Fibroblast of lung (primary cell): ENCODE results near the gene FOXP2. TPM values are rescaled to one million over a fixed set of nuclear protein-coding genes. Genes with fewer than 3 reads are reported as not detected.

Source experiments
- DNase-seq, 2 donors: peaks; one replicate each; pipeline versions ENCODE4 v3.0.0 to v3.0.0-alpha.2; 2010; ENCODE audit warnings: low read depth in 2 of 2
- H2AFZ ChIP-seq: 2 replicates; pipeline ENCODE4 v1.5.1; 2012; ENCODE audit warnings: low read length, control low read depth, inconsistent platforms
- H3K27ac ChIP-seq: 2 replicates; pipeline ENCODE4 v1.5.1; 2011; ENCODE audit warnings: low read length, control low read depth; ENCODE audit not compliant: insufficient read depth
- H3K27me3 ChIP-seq: 2 replicates; pipeline ENCODE4 v1.5.1; 2011; ENCODE audit warnings: mild to moderate bottlenecking, low read length; ENCODE audit not compliant: control insufficient read depth, insufficient read depth
- H3K36me3 ChIP-seq: 2 replicates; pipeline ENCODE4 v1.5.1; 2011; ENCODE audit warnings: low read length; ENCODE audit not compliant: control insufficient read depth, insufficient read depth
- H3K4me1 ChIP-seq: 2 replicates; pipeline ENCODE4 v1.5.1; 2011; ENCODE audit warnings: low read length; ENCODE audit not compliant: control insufficient read depth, insufficient read depth; ENCODE audit errors: extremely low read depth
- H3K4me2 ChIP-seq: 2 replicates; pipeline ENCODE4 v1.5.1; 2011; ENCODE audit warnings: low read length, control low read depth; ENCODE audit not compliant: insufficient read depth; ENCODE audit errors: extremely low read depth
- H3K4me3 ChIP-seq, 4 experiments: fragments of 200-600 bp in 1 of 4; sonication (generic) in 1 of 4; replicated peaks in 1 of 4; 2 replicates each; pipeline ENCODE4 v1.5.1; 2011 to 2016; ENCODE audit warnings: low read length in 4 of 4, low read depth in 3 of 4, mild to moderate bottlenecking in 3 of 4, control low read depth in 2 of 4, inconsistent platforms in 1 of 4, mixed read lengths in 1 of 4; ENCODE audit not compliant: insufficient read depth in 1 of 4; ENCODE audit errors: control extremely low read depth in 1 of 4
- H3K79me2 ChIP-seq: 2 replicates; pipeline ENCODE4 v1.5.1; 2012; ENCODE audit warnings: mild to moderate bottlenecking, low read length, inconsistent platforms; ENCODE audit not compliant: control insufficient read depth, insufficient read depth
- H3K9ac ChIP-seq: 2 replicates; pipeline ENCODE4 v1.5.1; 2011; ENCODE audit warnings: mild to moderate bottlenecking, low read length, control low read depth; ENCODE audit not compliant: insufficient read depth
- H3K9me3 ChIP-seq: 2 replicates; pipeline ENCODE4 v1.5.1; 2012; ENCODE audit warnings: low read depth, low read length; ENCODE audit not compliant: control insufficient read depth, insufficient read depth
- H4K20me1 ChIP-seq: 2 replicates; pipeline ENCODE4 v1.5.1; 2011; ENCODE audit warnings: low read length; ENCODE audit not compliant: control insufficient read depth, insufficient read depth; ENCODE audit errors: extremely low read depth
- EZH2 ChIP-seq: IDR thresholded peaks from 2 replicates; pipeline ENCODE4 v1.5.1; 2012; ENCODE audit warnings: low read length, control low read depth, mild to moderate bottlenecking; ENCODE audit errors: missing control alignments
- polyA plus RNA-seq, 2 donors: library from polyadenylated mRNA; depleted of rRNA in 1 of 2; stranded (reverse) in 1 of 2; unstranded in 1 of 2; fragments of >200 nt; gene quantifications; 2 replicates each; pipeline ENCODE4 v1.2.1, GENCODE V29; 2011 to 2012; ENCODE audit warnings: missing spikeins in 1 of 2
- total RNA-seq: library from RNA; depleted of rRNA; stranded (reverse); fragments of >200 nt; gene quantifications from 2 replicates; pipeline ENCODE4 v1.2.1, GENCODE V29; 2014
- TF ChIP-seq, protein P1 (sequence below), 2 donors: IDR thresholded peaks in 1 of 2; conservative IDR thresholded peaks in 1 of 2; 1 replicate in 1 of 2; 2 replicates in 1 of 2; pipeline ENCODE4 v1.5.1; 2011 to 2012; ENCODE audit warnings: low read length in 2 of 2, control low read depth in 1 of 2, inconsistent platforms in 1 of 2, low read depth in 1 of 2, mild to moderate bottlenecking in 1 of 2

FOXP2 gene
- total and polyA plus RNA-seq, 2 donors (not counting 1 experiment from before 2014, with no cell fraction given), result 2.8 to 8.4 TPM

DNA sequence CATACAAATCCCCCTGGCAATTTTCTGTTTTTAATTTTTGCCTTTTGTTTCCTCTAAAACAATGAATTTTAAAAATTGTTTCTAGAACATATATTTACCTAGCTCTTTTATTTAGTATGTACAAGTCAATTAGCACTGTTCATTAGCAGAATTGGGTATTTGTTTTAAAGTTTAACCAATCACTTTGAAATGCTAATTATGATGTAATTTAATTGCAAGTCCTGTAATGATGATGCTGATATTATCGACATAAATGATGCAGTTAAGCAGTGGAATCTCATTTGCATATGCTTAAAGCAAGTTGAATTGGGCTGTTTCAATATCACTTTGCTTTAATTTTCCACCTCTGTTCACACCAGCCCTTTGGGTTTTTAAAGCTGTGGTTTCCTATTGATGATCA is 2.7 kb downstream of the FOXP2 start:
- H3K79me2 ChIP-seq, result no peaks in the 10 kb centered on the region
- H3K27me3 ChIP-seq, result no peaks in the 10 kb centered on the region
- H4K20me1 ChIP-seq, result no peaks in the 10 kb centered on the region
- H3K4me1 ChIP-seq, result peaks cover 6% of the 10 kb centered on the region
- no peak overlapping the region for H3K27ac ChIP-seq
- no peak overlapping the region for H3K4me2 ChIP-seq
- no peaks in the 10 kb centered on the region for H3K36me3 ChIP-seq
- no peak for TF ChIP-seq EZH2
- TF ChIP-seq, protein P1, sequence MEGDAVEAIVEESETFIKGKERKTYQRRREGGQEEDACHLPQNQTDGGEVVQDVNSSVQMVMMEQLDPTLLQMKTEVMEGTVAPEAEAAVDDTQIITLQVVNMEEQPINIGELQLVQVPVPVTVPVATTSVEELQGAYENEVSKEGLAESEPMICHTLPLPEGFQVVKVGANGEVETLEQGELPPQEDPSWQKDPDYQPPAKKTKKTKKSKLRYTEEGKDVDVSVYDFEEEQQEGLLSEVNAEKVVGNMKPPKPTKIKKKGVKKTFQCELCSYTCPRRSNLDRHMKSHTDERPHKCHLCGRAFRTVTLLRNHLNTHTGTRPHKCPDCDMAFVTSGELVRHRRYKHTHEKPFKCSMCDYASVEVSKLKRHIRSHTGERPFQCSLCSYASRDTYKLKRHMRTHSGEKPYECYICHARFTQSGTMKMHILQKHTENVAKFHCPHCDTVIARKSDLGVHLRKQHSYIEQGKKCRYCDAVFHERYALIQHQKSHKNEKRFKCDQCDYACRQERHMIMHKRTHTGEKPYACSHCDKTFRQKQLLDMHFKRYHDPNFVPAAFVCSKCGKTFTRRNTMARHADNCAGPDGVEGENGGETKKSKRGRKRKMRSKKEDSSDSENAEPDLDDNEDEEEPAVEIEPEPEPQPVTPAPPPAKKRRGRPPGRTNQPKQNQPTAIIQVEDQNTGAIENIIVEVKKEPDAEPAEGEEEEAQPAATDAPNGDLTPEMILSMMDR (conservative IDR thresholded peaks at IDR 0.05 in 1 of 2, IDR thresholded peaks at IDR 0.05 in 1 of 2; ENCODE audit: low read depth in 1 of 2, low read length in 2 of 2), result no peak
- H2AFZ ChIP-seq, result no peak overlapping the region
- no peak overlapping the region for H3K4me3 ChIP-seq
- no peak overlapping the region for H3K9ac ChIP-seq
- no peak for DNase-seq
- no peaks in the 10 kb centered on the region for H3K9me3 ChIP-seq

DNA sequence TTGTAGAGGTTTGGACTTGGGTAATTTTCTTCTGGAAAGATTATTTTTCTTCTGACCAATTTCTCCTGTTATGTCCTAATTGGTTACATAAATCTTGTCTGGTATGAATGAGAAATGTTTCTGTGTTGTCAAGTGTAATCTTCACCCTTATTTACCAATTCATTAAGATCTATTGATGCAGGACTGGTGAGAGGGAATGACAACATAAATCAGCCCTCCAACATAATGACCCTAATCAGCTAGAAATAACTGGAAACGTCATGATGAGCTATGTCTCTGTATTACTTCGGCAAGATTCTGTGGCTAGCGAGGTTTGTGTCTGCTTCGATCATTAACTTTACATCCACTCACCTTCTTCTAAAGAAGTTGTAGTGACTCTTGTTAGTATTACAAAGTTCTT is 3.5 kb downstream of the FOXP2 start:
- Histone ChIP-seq H3K9ac (no peak overlapping the region), H3K36me3 (no peaks in the 10 kb centered on the region), H3K9me3 (no peaks in the 10 kb centered on the region), H3K27me3 (no peaks in the 10 kb centered on the region), H3K4me2 (no peak overlapping the region), H3K4me1 (peaks cover 6% of the 10 kb centered on the region), H2AFZ (no peak overlapping the region), H3K27ac (no peak overlapping the region), H4K20me1 (no peaks in the 10 kb centered on the region), H3K79me2 (no peaks in the 10 kb centered on the region), H3K4me3 (no peak overlapping the region)
- no peak for TF ChIP-seq EZH2
- TF ChIP-seq, protein P1 (conservative IDR thresholded peaks at IDR 0.05 in 1 of 2, IDR thresholded peaks at IDR 0.05 in 1 of 2; ENCODE audit: low read depth in 1 of 2, low read length in 2 of 2), result no peak
- peak in 1 of 2 donors; percentile 17 for DNase-seq

DNA sequence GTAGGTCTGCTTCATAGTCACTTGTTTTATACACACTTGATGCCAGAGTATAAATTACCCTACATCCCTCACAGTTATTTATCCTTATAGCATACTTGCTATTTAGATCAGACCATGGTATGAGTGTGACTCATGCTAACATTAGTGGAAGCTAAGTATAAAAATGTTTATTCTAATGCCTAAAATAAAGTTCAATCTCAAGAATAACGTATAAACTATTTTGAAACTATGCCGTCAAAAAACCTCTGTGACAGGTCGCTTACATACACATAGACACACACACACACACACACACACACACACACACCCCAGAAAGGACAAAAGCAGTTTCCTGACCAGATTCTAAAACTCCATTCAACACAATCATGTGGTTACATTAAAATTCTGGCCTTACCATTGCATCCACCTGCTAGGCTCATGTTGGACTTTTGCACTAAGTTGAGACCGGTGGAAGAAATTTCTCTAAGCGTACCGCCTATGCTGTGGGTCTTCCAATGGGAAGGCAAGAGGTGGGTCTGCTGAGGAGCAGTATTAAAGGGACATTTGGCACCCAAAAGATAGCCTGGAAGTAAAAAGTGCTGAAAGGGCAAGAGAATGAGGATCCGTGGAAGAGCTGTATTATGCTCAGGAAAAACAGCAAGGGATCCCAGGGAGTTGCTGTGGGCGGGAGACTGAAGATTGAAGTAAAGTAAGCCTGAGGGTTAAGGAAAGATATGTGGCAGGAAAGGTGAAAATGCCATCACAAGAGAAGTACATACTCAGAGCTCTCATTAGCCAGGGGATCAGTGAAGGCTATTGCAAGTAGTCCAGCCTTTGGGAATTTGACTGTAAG is 5.0 kb downstream of the FOXP2 start:
- peaks cover 4% of the 10 kb centered on the region for H3K4me1 ChIP-seq
- no peak overlapping the region for H3K9ac ChIP-seq
- peak; percentile 39 to 75 for DNase-seq
- H3K4me3 ChIP-seq, result no peak overlapping the region
- no peaks in the 10 kb centered on the region for H4K20me1 ChIP-seq
- H3K9me3 ChIP-seq, result no peaks in the 10 kb centered on the region
- H3K36me3 ChIP-seq, result no peaks in the 10 kb centered on the region
- no peaks in the 10 kb centered on the region for H3K27me3 ChIP-seq
- H3K79me2 ChIP-seq, result no peaks in the 10 kb centered on the region
- TF ChIP-seq, protein P1 (conservative IDR thresholded peaks at IDR 0.05 in 1 of 2, IDR thresholded peaks at IDR 0.05 in 1 of 2; ENCODE audit: low read depth in 1 of 2, low read length in 2 of 2), result no peak
- no peak for TF ChIP-seq EZH2
- H3K4me2 ChIP-seq, result no peak overlapping the region
- no peak overlapping the region for H2AFZ ChIP-seq
- no peak overlapping the region for H3K27ac ChIP-seq
